Heart left ventricle (tissue), 16 donors: ENCODE data around the gene GRIN2A. TPM values are rescaled to one million over a fixed set of nuclear protein-coding genes. Genes with fewer than 3 reads are reported as not detected.

Experiments used
- ATAC-seq, 4 donors: fragments of 200-7000 bp; cut with Tn5 transposase; one replicate each; pipeline ENCODE4 v1.9.1; 2020 to 2022; ENCODE audit warnings: moderate library complexity in 4 of 4, mild to moderate bottlenecking in 3 of 4, moderate number of reproducible peaks in 1 of 4
- DNase-seq, 5 donors: peaks; one replicate each; pipeline ENCODE4 v3.0.0-alpha.2; 2020
- H3K27ac ChIP-seq, 12 donors: fragments of 200-600 bp; sonication (generic) in 4 of 12; one replicate each; pipeline versions ENCODE4 v1.5.0 to v1.8.0; 2016 to 2022; ENCODE audit warnings: mild to moderate bottlenecking in 2 of 12
- H3K27me3 ChIP-seq, 9 donors: fragments of 200-600 bp; sonication (generic) in 2 of 9; one replicate each; pipeline versions ENCODE4 v1.5.1 to v1.8.0; 2016 to 2022; ENCODE audit warnings: mild to moderate bottlenecking in 3 of 9
- H3K36me3 ChIP-seq, 9 donors: fragments of 200-600 bp; sonication (generic) in 2 of 9; one replicate each; pipeline versions ENCODE4 v1.5.0 to v1.8.0; 2018 to 2022; ENCODE audit warnings: mild to moderate bottlenecking in 2 of 9
- H3K4me1 ChIP-seq, 12 donors: fragments of 200-600 bp; sonication (generic) in 4 of 12; one replicate each; pipeline versions ENCODE4 v1.5.0 to v1.8.0; 2016 to 2022; ENCODE audit warnings: mild to moderate bottlenecking in 3 of 12
- H3K4me3 ChIP-seq, 12 donors: fragments of 200-600 bp; sonication (generic) in 4 of 12; one replicate each; pipeline versions ENCODE4 v1.5.0 to v1.8.0; 2017 to 2022; ENCODE audit warnings: mild to moderate bottlenecking in 9 of 12, moderate library complexity in 4 of 12
- H3K9me3 ChIP-seq, 12 donors: fragments of 200-600 bp; sonication (generic) in 4 of 12; one replicate each; pipeline versions ENCODE4 v1.5.0 to v1.8.0; 2016 to 2022; ENCODE audit warnings: mild to moderate bottlenecking in 1 of 12
- POLR2A ChIP-seq, 2 donors: fragments of 450-650 bp; IDR thresholded peaks; one replicate each; pipeline ENCODE4 v1.6.1; 2017; ENCODE audit warnings: antibody characterized with exemption in 2 of 2, mild to moderate bottlenecking in 2 of 2, moderate library complexity in 2 of 2
- WGBS, 4 donors: extraction: QIAGEN DNeasy Blood & Tissue Kit in 2 of 4; methylation state at CpG; one replicate each; pipeline versions ENCODE4 v1.1.5 to v1.1.7; 2013 to 2018; 5-methylcytosine and 5-hydroxymethylcytosine counted together
- intact Hi-C, 10 donors: fragments of 100-400 bp; cut with DNase I; formaldehyde crosslinking; loops; one replicate each; pipeline versions ENCODE4 v1.11.1 to v1.14.2; 2022
- polyA plus RNA-seq, 2 donors: library from polyadenylated mRNA; stranded (reverse); fragments of 200-250 nt; gene quantifications; one replicate each; pipeline ENCODE4 v1.2.3, GENCODE V29; 2013
- total RNA-seq, 9 donors: library from RNA; depleted of rRNA in 2 of 9; stranded (reverse); fragments of >200 nt in 2 of 9; fragmentation: NEBNext Ultra II Directional in 3 of 9; extraction: Animal tissue kit (Norgen Biotek cat#: 25700) in 3 of 9; gene quantifications; one replicate each; pipeline versions ENCODE4 v1.1.0 to v1.2.4, GENCODE V29; 2016 to 2023
- TF ChIP-seq, protein P1 (sequence below), 12 donors: fragments of 200-600 bp; sonication (generic) in 4 of 12; IDR thresholded peaks; one replicate each; pipeline versions ENCODE4 v1.5.0 to v1.8.0; 2018 to 2022; ENCODE audit warnings: antibody characterized with exemption in 12 of 12, mild to moderate bottlenecking in 5 of 12
- donor health status: ischemic (EF 13 %, LVEDD 7.1; RV severe dilation, severe dysfunction).
- donor health status: healthy with polysubstance abuse.
- donor health status: DM: no; HTN: yes; CAD: no.
- donor health status: DM: no; HTN: no; CAD: no.
- donor health status: ischemic (EF 25% LVEDD 6.9; RV normal size, moderate dysfunction).
- donor health status: ischemic (EF 25% LVEDD 5.7; RV mildly dilated, moderate dysfunction).
- donor health status: healthy.
- donor health status: DM: yes; HTN: yes; CAD: no.
- donor health status: ischemic (EF 35%, LVEDD 5.7; RV mildly dilated, moderate dysfunction).
- donor health status: nonischemic (EF 11% LVEDD 7.7; RV severe dilation, severe dysfunction).
- donor health status: DM: yes; HTN: yes; CAD: no.
- donor health status: PGD.
- donor health status: ischemic (EF 29% LVEDD 5.4; RV normal size, mild dysfunction).
- donor health status: nonischemic (EF 23%, LVEDD 6.1; RV moderate dilation, normal function).

The GRIN2A gene
- total and polyA plus RNA-seq, 11 donors = 0.01 to 4.6 (median 2.6) TPM

DNA sequence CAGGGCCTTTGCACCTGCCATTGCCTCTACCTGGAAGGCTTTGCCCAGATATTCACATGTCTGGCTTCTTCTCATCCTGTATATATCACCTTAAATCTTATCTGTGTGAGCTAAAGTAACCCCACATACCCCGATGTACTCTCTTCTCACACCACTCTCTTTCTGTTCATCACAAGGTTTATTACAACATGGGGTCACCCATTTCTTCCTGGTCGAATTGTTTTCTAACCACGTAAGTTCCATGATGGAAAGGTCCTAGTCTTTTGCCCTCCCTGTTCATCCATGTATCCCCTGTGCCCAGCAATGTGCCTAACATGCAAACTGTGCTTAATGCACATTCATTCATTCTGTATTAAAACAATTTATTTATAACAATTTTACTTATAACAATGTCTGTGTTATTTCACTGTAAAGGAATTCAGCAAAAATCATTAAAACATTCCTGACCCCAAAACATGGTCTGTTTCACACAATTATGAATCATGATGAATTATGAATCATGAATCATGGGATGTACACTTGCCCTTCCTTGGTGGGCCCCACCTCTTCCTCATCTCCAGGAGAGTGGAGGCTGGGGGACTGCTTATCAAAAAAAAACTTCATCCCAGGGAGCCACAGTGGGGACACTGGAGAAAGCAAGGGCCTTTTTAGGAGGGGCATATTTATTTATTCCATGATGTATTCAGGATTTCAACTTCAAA lies 336.4 kb downstream of the GRIN2A start:
- Histone ChIP-seq H3K27me3 (no peaks in the 10 kb centered on the region), H3K9me3 (no peaks in the 10 kb centered on the region), H3K36me3 (no peaks in the 10 kb centered on the region), H3K4me3 (no peak overlapping the region), H3K4me1 (no peaks in the 10 kb centered on the region), H3K27ac (no peak overlapping the region)
- DNase-seq (no peak), ATAC-seq (no peak)
- intact Hi-C loops = no loop called here
- WGBS, 4 donors = 68 to 86% (median 74%) methylated on average over 3 of the region's 3 CpGs
- TF ChIP-seq, protein P1, sequence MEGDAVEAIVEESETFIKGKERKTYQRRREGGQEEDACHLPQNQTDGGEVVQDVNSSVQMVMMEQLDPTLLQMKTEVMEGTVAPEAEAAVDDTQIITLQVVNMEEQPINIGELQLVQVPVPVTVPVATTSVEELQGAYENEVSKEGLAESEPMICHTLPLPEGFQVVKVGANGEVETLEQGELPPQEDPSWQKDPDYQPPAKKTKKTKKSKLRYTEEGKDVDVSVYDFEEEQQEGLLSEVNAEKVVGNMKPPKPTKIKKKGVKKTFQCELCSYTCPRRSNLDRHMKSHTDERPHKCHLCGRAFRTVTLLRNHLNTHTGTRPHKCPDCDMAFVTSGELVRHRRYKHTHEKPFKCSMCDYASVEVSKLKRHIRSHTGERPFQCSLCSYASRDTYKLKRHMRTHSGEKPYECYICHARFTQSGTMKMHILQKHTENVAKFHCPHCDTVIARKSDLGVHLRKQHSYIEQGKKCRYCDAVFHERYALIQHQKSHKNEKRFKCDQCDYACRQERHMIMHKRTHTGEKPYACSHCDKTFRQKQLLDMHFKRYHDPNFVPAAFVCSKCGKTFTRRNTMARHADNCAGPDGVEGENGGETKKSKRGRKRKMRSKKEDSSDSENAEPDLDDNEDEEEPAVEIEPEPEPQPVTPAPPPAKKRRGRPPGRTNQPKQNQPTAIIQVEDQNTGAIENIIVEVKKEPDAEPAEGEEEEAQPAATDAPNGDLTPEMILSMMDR (IDR thresholded peaks at IDR 0.05) = no peak
- TF ChIP-seq POLR2A (IDR thresholded peaks at IDR 0.05) = no peak

DNA sequence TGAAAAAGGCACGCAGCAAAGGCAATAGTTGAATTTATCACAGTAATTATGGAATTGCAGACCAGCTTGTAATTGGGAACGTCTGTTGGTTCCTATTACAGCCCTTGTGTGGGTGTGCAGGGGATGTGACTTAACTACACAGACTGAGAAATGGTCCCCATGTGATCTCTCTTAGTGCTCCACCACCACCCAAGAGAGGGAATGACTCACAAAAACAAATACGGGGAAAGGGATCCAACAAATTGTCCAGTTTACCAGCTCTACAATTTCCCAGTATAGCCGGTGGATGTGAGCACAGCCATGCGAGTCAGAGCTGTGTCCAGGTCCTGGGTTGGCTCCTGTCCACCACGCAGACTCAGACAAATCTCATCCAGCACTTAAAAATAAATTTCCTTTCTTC lies 337.9 kb downstream of the GRIN2A start:
- no peaks in the 10 kb centered on the region for H3K9me3 ChIP-seq
- ATAC-seq (no peak), DNase-seq (no peak)
- TF ChIP-seq, protein P1 (IDR thresholded peaks at IDR 0.05) = no peak
- TF ChIP-seq POLR2A (IDR thresholded peaks at IDR 0.05) = no peak
- no peaks in the 10 kb centered on the region for H3K27me3 ChIP-seq
- intact Hi-C loops = no loop called here
- H3K4me3 ChIP-seq = no peak overlapping the region
- no peak overlapping the region for H3K27ac ChIP-seq
- H3K4me1 ChIP-seq = no peaks in the 10 kb centered on the region
- 67 to 83% (median 75%) methylated on average over 6 of the region's 6 CpGs for WGBS, 4 donors
- no peaks in the 10 kb centered on the region for H3K36me3 ChIP-seq

DNA sequence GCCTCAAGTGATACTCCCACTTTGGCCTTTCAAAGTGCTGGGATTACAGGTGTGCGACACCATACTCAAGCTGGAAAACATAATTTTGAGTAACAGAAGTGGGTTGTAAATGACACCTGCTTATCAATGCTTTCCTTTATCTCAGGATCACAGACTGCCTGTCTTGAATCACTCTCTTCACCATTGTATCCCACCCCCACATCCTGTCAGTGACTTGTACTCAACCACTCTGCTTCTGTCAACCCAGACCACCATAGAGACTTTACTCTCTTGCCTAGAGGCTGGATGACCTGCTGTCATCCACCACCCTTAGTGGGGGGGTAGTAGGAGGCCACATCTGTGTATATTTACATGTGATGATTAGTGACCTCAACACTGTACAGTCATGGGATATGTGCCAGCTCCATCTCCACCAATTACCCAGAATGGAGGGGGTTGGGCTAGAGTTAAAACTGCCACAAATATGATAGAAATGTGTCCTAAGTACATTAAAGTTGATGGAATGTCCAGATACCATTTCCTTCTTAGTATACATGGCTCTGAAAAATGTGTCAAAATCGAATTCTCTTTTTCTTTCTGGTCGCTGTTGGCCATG lies 338.7 kb downstream of the GRIN2A start:
- no peak overlapping the region for H3K4me3 ChIP-seq
- no peak for TF ChIP-seq POLR2A (IDR thresholded peaks at IDR 0.05)
- TF ChIP-seq, protein P1 (IDR thresholded peaks at IDR 0.05) = no peak
- no peaks in the 10 kb centered on the region for H3K36me3 ChIP-seq
- no peaks in the 10 kb centered on the region for H3K4me1 ChIP-seq
- no peaks in the 10 kb centered on the region for H3K27me3 ChIP-seq
- no peak for ATAC-seq
- intact Hi-C loops = no loop called here
- 83 to 88% (median 85%) methylated on average over 3 of the region's 3 CpGs for WGBS, 4 donors
- no peaks in the 10 kb centered on the region for H3K9me3 ChIP-seq
- no peak for DNase-seq
- H3K27ac ChIP-seq = no peak overlapping the region

DNA sequence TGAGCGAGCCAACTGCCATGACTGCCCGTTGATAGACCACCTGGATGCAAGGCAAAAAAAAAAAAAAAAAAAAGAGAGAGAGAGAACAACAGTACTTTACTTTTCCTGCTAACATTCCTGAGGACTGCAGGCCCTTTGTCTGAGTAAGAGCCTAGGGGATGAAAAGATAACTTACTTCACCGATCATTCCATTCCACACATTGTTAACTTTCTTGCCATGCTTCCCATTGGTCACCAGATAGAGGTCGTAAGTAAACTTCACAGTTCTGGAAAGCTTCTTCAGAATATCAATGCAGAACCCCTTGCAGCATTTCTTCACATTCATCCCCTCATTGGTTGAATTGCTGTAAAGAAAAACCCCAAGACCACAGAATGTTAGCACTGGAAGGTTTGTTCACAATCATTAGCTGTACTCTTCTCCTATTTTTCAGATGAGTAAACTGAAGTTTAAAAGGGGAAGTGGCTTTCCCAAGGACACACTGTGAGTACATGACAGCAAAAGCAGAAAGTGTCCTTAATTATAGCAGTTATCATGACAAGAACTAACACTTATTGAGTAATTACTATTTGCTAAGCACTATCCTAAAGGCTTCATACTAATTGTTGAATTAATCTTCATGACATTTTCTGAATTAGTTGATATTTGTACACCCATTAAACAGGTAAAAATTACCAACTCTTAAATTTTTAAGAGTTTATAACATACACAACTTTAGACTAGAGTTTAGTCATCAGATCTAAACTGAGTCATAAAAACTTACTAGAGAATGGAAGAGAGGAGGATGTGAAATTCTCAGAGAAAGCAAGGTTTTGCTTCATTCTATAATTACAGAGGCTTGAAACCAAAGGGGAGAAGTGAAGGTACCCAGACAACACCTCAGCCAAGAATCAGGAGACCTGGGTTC lies 341.2 kb downstream of the GRIN2A start:
- 59 to 78% (median 67%) methylated on average over 4 of the region's 4 CpGs for WGBS, 4 donors
- intact Hi-C loops = no loop called here
- no peak overlapping the region for H3K27ac ChIP-seq
- ATAC-seq (no peak), DNase-seq (no peak)
- no peaks in the 10 kb centered on the region for H3K36me3 ChIP-seq
- no peaks in the 10 kb centered on the region for H3K4me1 ChIP-seq
- H3K27me3 ChIP-seq = no peaks in the 10 kb centered on the region
- H3K9me3 ChIP-seq = no peaks in the 10 kb centered on the region
- TF ChIP-seq POLR2A (IDR thresholded peaks at IDR 0.05) = no peak
- TF ChIP-seq, protein P1 (IDR thresholded peaks at IDR 0.05) = no peak
- no peak overlapping the region for H3K4me3 ChIP-seq
